GM19438 (cell line): ENCODE measurements around the gene ATOSB.
A peak's percentile ranks its signal among the peaks of the same experiment; 100 is the strongest.

Source experiments
- ATAC-seq: cut with Tn5 transposase; IDR thresholded peaks from one replicate; pipeline ENCODE4 v1.9.1; 2021; ENCODE audit warnings: low read depth; ENCODE audit not compliant: unreplicated experiment

ATOSB gene

DNA sequence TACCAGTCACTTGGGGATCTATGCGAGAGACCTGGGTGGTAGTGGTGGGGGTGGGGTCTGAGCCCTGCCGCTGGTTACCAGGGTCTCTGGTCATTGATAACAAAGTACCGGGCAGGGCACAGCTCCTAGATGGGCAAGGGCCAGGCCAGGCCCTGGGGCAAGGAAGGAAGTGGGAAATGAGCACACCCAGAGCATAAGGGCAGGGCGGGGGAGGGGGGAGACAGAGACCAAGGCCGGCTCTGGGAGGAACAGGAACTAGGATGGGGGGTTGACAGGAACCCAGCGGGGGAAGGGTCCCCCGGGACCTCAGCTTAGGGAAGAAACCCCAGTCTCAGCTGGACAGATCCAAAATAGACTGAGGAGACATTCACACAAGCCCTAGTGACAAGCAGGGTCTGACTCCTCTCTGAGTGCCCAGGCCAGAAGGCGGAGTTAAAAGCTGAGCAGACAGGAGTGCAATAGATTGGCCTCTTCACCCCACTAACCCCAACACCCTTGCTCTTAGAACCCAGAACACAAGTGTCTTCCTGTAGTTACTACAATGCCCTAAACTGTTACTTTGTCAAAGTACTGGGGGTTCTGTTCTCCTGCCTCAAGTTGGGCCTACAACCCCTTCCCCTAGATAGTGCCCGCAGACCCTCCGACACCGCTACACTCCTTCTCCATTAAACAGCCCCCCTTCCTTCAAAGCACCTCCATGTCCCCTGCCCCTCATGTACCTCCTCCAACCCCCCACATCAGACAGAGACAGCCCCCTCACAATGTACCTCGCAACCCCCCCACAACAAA, 628 bp downstream of the ATOSB start:
- no peak for ATAC-seq

GRCh38 chr9:35114113-35114839, 1.4 kb downstream of the ATOSB start:
- no peak for ATAC-seq

DNA sequence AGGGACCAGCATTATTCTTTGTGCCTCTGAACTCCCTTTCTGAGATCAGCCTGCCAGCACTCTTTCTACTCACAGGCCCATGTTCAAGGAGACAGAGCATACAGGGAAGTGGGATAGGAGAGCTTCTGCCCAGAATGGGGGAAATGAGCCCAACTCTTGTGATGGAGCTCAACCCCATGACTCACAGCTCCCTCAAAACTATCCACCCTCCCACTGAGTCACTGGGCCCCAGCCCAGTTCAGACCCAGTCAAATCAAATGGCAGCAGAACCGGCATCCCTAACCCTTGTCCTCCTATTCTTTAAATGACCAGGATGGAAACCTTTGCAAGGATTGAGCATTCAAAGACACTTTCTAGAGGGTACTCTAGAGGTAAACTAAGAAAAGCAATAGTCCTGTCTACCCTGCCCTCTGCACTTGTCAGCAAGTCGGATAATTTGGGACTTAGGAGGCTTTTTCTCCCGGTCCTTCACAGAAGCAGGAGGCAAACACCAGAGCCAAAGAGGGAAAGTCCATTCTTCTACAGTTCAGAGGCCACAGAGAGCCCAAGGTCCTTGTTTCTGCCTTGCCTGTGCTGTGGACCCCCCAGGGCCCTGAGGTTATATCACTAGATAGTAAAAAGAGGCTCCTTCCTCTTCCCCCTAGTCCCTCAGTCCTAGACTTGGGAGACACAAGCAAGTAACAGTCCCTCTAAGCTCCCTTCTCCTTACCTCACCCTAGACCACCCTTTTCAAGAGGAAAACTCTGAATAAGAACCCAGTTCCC, 3.2 kb downstream of the ATOSB start:
- no peak for ATAC-seq

DNA sequence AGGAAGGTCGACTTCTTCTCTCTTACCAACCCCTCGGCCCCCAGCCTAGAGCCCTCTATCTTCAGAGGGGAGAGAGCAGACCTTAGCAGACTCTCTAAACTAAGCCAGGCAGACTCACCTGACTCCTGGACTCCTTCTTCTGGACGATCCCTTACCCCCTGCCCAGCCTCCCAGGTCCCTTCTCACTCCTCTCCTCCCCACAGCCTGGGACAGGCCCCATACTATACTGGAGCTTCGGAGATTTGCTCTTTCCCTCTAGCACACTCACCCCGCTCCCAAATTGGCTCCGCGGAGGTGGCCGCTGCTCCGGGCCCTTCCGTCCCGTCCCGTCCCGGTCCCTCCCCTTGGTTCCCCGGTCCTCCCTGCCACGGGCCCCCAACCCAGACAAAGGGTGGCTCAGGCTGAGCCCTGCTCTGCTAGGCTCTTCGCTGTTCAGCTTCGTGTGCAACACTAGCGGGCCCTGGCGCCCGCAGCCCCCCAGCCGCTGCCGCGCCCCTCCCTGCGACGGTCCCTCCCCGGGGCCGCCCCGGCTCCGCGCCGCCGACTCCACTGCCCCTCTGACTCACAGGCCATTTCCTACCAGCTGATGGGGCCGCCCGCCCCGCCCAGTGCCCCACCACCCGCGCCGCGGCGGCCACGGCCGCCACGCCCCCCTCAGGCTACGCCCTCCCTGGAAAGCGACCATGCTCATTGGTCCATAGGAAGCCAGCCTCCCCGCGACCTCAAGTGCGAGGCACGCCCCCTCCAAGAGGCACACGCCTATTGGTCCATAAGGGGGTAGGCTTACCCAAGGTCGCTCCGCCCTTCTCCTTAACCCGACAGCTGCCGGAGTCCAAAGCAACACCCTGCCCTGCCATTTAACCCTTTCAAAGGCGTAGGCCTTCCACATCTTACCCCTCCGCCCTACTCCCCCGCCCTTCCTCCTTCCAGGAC, 4.4 kb downstream of the ATOSB start:
- peak; percentile 59 for ATAC-seq

- ATAC-seq = no peak
Measured at GRCh38 chr9:35110327-35110761, 5.3 kb downstream of the ATOSB start.

DNA sequence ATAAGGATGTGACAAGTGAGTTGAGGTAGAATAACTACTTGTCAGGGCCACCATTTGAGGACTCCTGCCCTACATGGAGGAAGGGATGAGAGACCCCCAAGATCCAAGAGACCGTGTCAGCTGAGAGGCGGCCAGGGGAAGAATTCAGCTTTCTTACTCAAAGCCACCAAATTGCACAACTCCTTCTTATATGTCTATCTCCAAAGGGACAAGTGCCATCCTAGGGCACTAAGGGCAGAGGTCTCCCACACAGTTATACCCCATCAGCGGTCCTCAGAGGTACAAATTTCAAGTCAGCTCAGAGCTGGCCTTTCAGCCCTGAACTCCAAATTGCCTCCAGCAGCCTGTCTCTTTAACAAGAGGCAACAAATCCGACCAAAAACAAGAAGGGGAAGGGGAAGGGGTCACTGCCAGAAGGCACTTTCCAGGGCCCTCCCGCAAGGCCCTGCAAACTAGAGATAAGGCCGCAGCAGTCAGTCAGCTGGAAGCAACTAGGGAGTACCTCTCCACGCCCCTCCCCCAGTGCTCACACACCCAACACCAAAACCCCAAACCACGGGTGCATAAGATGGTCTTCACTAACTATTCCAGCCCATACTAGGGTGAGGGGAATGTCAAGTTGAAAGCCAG, 6.6 kb downstream of the ATOSB start:
- ATAC-seq = no peak

- ATAC-seq = no peak
Measured at GRCh38 chr9:35108461-35108860, 7.2 kb downstream of the ATOSB start.

GRCh38 chr9:35107297-35108290, 8.1 kb downstream of the ATOSB start:
- no peak for ATAC-seq

GRCh38 chr9:35106343-35106730, 9.3 kb downstream of the ATOSB start:
- no peak for ATAC-seq

- ATAC-seq = no peak
Measured at GRCh38 chr9:35105571-35106342, 9.9 kb downstream of the ATOSB start.

GRCh38 chr9:35105126-35105525, 10.5 kb downstream of the ATOSB start:
- no peak for ATAC-seq

- ATAC-seq = no peak
Measured at GRCh38 chr9:35104586-35104985, 11.1 kb downstream of the ATOSB start.

GRCh38 chr9:35103660-35104191, 11.9 kb downstream of the ATOSB start:
- no peak for ATAC-seq

- peak; percentile 98 for ATAC-seq
Measured at GRCh38 chr9:35102769-35103659, 12.6 kb downstream of the ATOSB start, which contains the start of gene STOML2. STOML2 (minus strand) TSS chr9:35103131; CDS start chr9:35103094, 37 bp downstream.

DNA sequence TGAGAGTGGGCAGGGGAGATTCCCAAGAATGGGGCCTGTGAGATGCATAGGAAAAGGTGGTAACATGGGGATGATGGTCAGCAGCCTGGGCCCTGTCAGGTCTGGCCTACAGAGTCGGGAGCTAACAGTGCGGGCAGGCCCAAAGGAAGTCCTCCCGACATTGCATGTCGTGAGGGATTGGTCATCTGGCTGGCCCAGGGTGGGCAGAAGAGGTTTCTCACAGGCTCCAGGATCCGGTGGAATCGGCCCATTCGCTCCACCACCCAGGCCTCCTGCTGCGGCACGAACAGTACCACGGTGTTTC, 13.2 kb downstream of the ATOSB start:
- ATAC-seq = no peak

GRCh38 chr9:35097573-35097972, 18.1 kb downstream of the ATOSB start:
- ATAC-seq = no peak
